ENCODE results near the gene GTPBP4. TPM values are rescaled to one million over a fixed set of nuclear protein-coding genes. Genes with fewer than 3 reads are reported as not detected.
"Not testable (repeated sequence)": the region's sequence is repeated elsewhere in the genome, so short reads cannot be mapped to it uniquely, and the experiment has no call there.

The GTPBP4 gene
- total RNA-seq, 4 donors from 2014 or later: 16.0 to 31.5 (median 21.5) TPM

GRCh38 chr10:1064964-1065247 lies 76.7 kb downstream of the GTPBP4 start:
- Histone ChIP-seq H3K27me3 (no peaks in the 10 kb centered on the region), H3K27ac (no peak overlapping the region), H3K4me3 (no peak overlapping the region), H3K9me3 (no peaks in the 10 kb centered on the region), H3K4me1 (peaks cover 0 to 20% (median 0%) of the 10 kb centered on the region in 3 donors), H3K36me3 (peaks cover 0 to 13% of the 10 kb centered on the region in 2 donors)
- TF ChIP-seq POLR2A (IDR thresholded peaks at IDR 0.05) (no peak), POLR2AphosphoS5 (IDR thresholded peaks at IDR 0.05) (no peak), CTCF (IDR thresholded peaks at IDR 0.05) (no peak), EP300 (IDR thresholded peaks at IDR 0.05) (no peak)
- ATAC-seq: no peak
- 77 to 84% methylated on average over 4 of the region's 4 CpGs for WGBS, 2 donors (ENCODE audit: low coverage in 1 of 2)

- not testable (repeated sequence) for H3K27me3 ChIP-seq, ATAC-seq, H3K27ac ChIP-seq, H3K4me1 ChIP-seq, H3K9me3 ChIP-seq, H3K4me3 ChIP-seq
- peaks cover 0 to 13% of the 10 kb centered on the region in 2 donors for H3K36me3 ChIP-seq
- 90 to 97% methylated on average over 6 to 8 of the region's 8 CpGs for WGBS, 2 donors (ENCODE audit: low coverage in 1 of 2)
Observed at GRCh38 chr10:1066734-1067133, 78.5 kb downstream of the GTPBP4 start.

- TF ChIP-seq CTCF (IDR thresholded peaks at IDR 0.05) (no peak), POLR2A (IDR thresholded peaks at IDR 0.05) (no peak), POLR2AphosphoS5 (IDR thresholded peaks at IDR 0.05) (no peak), EP300 (IDR thresholded peaks at IDR 0.05) (no peak)
Observed at GRCh38 chr10:1068380-1069361, 80.4 kb downstream of the GTPBP4 start.

More at GRCh38 chr10:1068380-1069361, 80.4 kb downstream of the GTPBP4 start:
- Histone ChIP-seq H3K4me3 (no peak overlapping the region), H3K27me3 (no peaks in the 10 kb centered on the region), H3K36me3 (peaks cover 0 to 23% of the 10 kb centered on the region in 2 donors), H3K4me1 (no peaks in the 10 kb centered on the region), H3K9me3 (no peaks in the 10 kb centered on the region), H3K27ac (no peak overlapping the region)
- ATAC-seq: no peak
- 71 to 87% methylated on average over 5 to 8 of the region's 10 CpGs for WGBS, 2 donors (ENCODE audit: low coverage in 1 of 2)

Other genes with a start within 250 kb of the GTPBP4 start
- gene LARP4B, start 56.7 kb upstream of the GTPBP4 start, total RNA-seq: 10 to 100 TPM; 24.9 to 47.5 (median 35.2) TPM
- gene IDI2, start 37.4 kb downstream of the GTPBP4 start, total RNA-seq: not detected
- 10 to 100 TPM; 19.2 to 32.4 (median 29.5) TPM for gene IDI1, start 60.7 kb downstream of the GTPBP4 start, total RNA-seq
- gene WDR37, start 68.0 kb downstream of the GTPBP4 start, total RNA-seq: 10 to 100 TPM; 11.4 to 16.7 (median 13.9) TPM

All from gastroesophageal sphincter (tissue), 4 donors.